GM21825 (cell line): Measurements from ENCODE around the gene TAF3.
"Not testable (repeated sequence)": the region's sequence is repeated elsewhere in the genome, so short reads cannot be mapped to it uniquely, and the experiment has no call there.

Source experiments
- ATAC-seq: cut with Tn5 transposase; IDR thresholded peaks from one replicate; pipeline ENCODE4 v1.9.1; 2021; ENCODE audit warnings: mild to moderate bottlenecking, moderate library complexity; ENCODE audit not compliant: unreplicated experiment

Gene TAF3

GRCh38 chr10:7811000-7811399 lies 7.3 kb upstream of the TAF3 start:
- ATAC-seq = no peak

GRCh38 chr10:7811743-7812142 lies 6.6 kb upstream of the TAF3 start:
- not testable (repeated sequence) for ATAC-seq

DNA sequence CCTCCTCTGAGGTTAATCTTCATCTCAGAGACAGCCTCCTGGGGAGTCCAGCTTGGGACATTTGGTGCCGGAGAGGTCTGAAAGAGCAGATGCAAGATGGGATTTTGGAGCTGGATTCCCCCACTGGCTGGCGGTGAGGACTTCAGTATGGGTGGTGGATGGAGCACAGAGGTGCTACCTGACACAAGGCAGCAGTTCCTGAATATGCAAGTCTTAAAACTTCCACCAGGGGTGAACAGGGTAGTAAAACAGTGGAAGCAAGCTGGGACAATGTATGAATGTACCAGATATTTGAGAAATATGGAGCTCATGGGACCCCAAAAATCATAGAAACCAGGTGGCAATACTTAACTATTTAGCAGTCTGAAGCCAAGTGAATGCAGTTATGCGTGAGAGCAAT lies 4.8 kb upstream of the TAF3 start:
- no peak for ATAC-seq

GRCh38 chr10:7817576-7817975 lies 729 bp upstream of the TAF3 start:
- no peak for ATAC-seq

DNA sequence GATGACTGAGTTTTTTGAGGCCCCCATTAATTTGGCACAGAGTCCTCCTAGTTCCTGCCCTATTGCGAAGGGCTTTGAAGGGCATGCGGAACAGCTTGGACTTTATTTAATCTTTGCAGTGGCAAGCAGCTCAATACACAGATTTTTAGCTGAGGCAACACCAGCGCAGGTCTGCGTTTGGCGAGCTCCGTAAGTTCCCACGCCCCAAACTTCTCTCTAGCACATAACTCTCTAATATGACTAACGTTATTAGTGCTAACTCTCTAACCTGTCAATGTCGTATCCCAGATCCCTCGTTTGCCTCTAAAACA lies 366 bp upstream of the TAF3 start:
- ATAC-seq = no peak

- peak; percentile 43 for ATAC-seq
Measured at GRCh38 chr10:7819121-7819460, 786 bp downstream of the TAF3 start.

- ATAC-seq = no peak
Measured at GRCh38 chr10:7824251-7824650, 5.9 kb downstream of the TAF3 start.

DNA sequence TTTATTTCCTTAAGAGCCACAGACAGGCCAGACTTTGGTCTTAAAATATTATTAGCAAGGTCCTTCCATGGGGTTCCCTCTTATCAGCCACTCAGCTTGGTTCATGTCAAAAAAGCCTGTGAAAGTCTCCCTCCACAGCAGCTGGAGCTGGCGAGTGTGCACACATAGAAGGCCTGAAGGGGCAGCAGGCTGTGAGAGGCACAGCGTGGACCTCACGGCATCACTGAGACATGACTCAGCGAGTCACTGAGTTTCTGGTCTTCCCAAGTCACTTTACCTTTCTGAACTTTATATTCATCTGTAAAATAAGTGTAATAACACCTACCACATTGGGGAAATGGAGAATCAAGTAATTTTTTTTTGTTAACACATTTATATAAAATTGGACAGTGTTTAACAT lies 8.7 kb downstream of the TAF3 start:
- no peak for ATAC-seq

DNA sequence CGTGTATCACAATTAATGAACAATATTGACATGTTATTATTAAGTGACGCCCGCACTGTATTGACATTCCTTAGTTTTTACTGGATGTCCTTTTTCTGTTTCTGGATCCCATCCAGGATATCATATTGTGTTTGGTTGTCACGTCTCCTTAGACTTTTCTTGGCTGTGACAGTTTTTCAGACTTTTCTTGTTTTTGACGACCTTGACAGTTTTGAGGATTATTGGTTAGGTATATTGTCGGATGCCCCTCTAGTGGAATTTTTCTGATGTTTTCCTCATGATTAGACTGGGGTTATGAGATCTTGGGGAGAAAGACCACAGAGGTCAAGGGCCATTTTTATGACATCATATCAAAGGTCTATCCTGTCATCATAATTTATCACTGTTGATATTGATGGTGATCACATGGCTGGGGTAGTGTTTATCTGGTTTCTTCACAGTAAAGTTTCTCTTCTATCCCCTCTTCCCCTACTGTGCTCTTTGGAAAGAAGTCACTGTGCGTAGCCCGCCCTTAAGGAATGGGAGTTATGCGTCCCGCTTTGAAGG lies 11.1 kb downstream of the TAF3 start:
- ATAC-seq = no peak

DNA sequence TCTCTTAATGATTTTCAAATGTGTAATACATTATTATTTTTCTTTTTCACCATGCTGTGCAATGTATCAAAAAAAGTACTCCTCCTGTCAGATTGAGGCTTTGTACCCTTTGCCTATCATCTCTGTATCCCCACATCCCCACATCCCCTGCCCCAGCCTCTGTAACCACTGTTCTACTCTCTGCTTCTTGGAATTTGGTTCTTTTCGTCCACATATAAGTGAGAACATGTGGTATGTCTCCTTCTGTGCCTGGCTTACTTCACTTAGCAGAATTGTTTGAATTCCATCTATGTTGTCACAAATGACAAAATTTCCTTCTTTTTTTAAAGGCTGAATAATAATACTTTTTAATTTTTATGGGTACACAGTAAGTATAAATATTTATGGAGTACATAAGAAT lies 13.8 kb downstream of the TAF3 start:
- no peak for ATAC-seq

DNA sequence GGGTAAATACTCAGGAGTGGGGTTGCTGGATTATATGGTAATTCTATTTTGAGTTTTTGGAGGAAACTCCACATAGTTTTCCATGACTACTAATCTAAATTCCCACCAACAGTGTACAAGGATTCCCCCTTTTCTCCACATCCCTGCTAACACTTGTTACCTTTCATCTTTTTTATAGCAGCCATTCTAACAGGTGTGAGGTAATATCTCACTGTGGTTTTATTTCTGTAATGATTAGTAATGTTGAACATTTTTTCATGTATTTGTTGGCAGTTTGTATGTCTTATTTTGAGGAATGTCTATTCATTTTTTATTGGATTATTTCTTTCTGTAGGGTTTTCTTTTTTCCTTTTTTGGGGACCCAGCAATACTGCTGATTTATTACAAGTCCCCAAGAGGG lies 14.9 kb downstream of the TAF3 start:
- no peak for ATAC-seq

DNA sequence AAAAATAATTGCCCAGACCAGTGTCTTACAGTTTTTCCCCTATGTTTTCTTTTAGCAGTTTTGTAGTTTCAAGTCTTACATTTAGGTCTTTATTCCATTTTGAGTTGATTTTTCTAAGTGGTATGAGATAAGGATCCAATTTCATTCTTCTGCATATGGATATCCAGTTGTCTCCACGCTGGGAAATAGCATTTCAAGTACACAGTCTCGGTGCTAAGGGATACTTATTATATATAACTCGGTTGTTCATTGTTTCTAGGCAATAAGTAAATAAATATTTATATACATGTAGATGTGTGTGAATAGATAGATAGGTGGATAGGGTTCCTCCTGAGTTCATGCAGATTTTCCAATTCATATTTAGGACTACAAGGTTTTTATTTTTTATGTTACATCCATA lies 16.0 kb downstream of the TAF3 start:
- no peak for ATAC-seq

GRCh38 chr10:7836571-7836970 lies 18.3 kb downstream of the TAF3 start:
- ATAC-seq = no peak

GRCh38 chr10:7846591-7846990 lies 28.3 kb downstream of the TAF3 start:
- ATAC-seq = no peak

- no peak for ATAC-seq
Measured at GRCh38 chr10:7853226-7853842, 35.0 kb downstream of the TAF3 start.

DNA sequence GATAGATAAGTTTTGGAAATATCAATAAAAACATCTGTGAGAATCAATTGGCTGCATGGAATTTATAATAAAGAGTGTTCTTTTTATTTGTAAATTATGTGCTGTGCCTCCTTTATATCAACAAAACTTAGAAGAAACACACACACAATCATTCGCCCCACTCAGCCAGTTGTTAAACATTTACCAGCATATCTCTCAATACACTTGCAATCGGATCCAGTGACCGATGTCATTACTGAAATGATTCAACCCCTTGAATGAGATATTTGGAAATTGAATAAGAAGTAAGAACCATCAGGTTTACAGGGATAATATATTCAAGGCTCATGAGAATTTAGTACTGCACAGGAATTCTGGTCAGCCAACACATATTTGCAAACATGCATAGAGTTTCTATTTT lies 35.6 kb downstream of the TAF3 start:
- ATAC-seq = no peak

DNA sequence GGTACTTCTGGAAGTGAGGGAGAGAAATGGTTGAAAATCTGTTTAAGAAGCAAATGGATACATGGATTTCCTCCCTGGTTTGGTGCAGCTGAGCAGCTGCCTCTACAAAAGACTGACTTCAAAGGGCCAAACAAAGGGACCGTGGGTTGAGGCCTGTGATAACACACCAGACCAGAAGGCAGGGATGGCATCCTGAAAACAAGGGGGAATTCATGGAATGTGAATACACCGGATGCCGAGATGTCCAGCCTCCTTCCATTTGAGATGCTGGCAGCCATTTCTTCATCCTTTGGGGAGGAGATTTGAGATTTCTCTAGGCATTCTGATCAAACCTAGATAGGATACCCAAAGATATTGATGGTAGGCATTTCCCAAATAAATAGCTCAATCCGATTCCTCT lies 36.9 kb downstream of the TAF3 start:
- no peak for ATAC-seq

DNA sequence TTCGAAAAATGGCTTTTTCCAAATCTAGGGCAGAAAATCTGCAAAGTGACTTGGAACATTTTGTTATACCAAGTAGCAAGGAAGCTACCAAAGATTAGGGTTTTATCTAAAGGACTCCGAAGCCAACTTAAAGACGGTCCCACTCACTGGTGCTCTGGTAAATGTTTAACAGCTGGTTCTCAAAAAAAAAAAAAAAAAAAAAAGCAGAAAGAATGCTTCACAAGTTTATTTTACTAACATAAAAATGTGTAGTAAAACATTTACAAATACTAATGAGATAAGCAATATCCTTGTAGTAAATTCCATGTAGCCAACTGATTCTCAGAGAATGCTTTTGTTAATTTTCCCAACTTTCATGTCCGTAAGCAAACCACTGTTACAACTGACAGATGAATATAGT lies 38.4 kb downstream of the TAF3 start:
- ATAC-seq = no peak

DNA sequence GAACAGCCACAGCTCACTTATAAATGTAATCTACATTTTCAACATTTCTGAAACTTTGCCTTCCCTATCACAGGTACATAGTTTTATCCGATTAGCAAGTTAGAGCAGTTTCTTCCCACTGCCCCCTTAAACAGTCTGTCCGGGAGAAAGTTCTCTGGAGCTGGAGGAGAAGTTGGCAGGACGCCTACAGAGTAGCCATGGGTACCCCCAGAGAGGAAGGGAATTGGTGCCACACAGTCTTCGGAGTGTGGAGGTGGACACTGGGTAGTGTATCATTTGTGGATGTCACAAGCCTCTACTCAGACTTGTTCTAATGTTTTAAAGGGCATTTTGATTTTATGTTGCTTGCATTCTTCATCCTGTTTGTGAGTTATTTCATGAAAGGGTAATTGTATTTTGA lies 39.0 kb downstream of the TAF3 start:
- no peak for ATAC-seq

DNA sequence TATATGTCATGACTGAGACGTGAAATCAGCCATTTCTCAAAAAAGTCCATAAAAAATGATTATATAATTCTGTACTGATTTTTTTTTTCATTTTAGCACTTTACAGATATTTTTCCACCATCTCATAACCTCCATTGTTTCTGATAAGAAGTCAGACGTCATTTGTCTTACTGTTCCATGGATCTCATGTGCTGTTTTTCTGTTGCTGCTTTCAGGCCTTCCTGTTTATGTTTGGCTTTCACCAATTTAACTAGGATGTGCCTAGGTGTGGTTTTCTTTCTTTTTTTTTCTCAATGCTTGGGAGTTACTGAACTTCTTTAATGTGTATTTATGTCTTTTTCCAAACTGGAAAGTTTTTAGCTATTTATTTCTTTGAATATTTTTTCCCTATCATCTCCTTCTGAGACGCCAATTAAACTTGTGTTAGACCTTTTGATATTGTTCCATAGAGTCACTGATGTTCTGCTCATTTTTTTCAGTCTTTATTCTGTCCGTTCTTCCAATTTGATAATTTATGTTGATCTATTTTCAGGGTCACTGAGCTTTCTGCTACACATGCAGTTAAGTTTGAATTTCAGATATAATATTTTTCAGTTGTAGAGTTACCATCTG lies 43.3 kb downstream of the TAF3 start:
- ATAC-seq = no peak

DNA sequence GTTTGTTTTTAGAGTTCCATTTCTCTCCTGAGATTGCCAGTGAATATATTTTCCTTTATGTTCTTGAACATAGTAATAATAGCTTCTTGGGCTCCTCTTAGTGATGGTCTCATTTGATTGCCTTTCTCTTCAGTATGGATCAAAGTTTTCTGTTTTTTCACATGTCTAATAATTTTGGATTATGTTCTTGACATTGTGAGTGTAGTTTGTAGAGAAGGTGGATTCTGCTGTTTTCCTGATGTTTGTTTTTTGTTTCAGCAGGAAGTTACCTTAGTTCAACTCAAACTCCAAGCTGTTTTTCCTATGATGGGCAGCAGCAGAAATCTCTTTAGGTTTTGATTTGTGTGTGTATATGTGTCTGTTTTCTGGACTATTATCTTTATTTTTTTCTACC lies 43.8 kb downstream of the TAF3 start:
- ATAC-seq = no peak

DNA sequence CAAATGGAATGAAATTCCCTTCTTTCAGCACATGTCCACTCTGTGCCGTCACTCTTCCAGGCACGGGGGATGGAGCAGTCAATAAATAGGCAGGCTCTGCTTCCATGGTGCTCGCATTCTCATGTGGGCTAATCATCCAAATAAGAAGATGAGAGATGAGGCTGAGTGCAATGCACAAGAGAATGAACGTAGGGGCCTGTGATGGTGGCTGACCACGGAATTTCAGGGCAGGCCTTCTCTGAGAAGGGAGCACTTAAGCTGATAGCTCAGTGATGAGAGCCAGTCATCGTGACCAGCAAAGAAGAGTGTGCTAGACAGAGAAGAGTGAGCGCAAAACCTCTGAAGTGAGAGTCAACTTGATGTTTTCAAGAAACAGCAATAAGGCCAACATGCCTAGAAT lies 47.9 kb downstream of the TAF3 start:
- no peak for ATAC-seq

DNA sequence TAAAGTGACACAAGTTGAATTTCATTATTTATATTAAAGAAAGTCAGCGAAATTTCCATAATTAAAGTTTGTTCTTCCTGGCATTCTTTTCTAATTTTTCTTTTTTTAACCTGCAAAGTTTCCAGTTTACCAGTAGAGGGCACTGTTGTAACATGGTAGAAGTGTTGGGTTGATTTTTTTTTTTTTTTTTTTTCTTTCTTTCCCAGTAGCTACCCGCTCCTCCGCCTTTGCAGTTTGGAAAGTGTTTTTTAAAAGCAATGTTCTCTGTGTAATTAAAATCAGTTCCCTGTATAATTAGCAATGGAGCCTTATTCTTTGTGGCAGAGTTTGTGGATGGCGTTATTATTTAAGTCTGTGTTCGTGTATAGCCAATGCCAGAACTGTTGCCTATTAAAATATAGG lies 53.7 kb downstream of the TAF3 start:
- ATAC-seq = no peak
